WTC11 (cell line): ENCODE data around the gene PSEN1. TPM values are rescaled to one million over a fixed set of nuclear protein-coding genes. Genes with fewer than 3 reads are reported as not detected.
A peak's percentile ranks its signal among the peaks of the same experiment; 100 is the strongest.

Experiments
- ATAC-seq: fragments of 200-7000 bp; cut with Tn5 transposase; 2 replicates; pipeline ENCODE4 v1.10.0; 2021; ENCODE audit warnings: mild to moderate bottlenecking, moderate library complexity
- CTCF ChIA-PET: fragments of 300-600 bp; sonication (Branson Sonifier 250); formaldehyde crosslinking; loops from one replicate; lab custom pipeline; 2021; ENCODE audit warnings: antibody characterized with exemption; lab: Charles Lee
- POLR2A ChIA-PET: fragments of 350-600 bp; sonication (Branson Sonifier 250); formaldehyde crosslinking; loops from one replicate; lab custom pipeline; 2021; ENCODE audit warnings: antibody characterized with exemption; lab: Charles Lee
- DNase-seq: peaks from one replicate; pipeline ENCODE4 v3.0.0; 2021; ENCODE audit warnings: low spot score
- H3K27ac Mint-ChIP-seq: 2 replicates; pipeline ENCODE4 v1.8.0; 2021; ENCODE audit warnings: mixed read lengths
- H3K27me3 Mint-ChIP-seq: 2 replicates; pipeline ENCODE4 v1.8.0; 2021; ENCODE audit warnings: low read depth, mild to moderate bottlenecking, moderate library complexity, mixed read lengths
- H3K36me3 Mint-ChIP-seq: 2 replicates; pipeline ENCODE4 v1.8.0; 2021; ENCODE audit warnings: mixed read lengths
- H3K4me1 Mint-ChIP-seq: 2 replicates; pipeline ENCODE4 v1.8.0; 2022; ENCODE audit warnings: mixed read lengths
- H3K4me3 Mint-ChIP-seq: 2 replicates; pipeline ENCODE4 v1.8.0; 2021; ENCODE audit warnings: mild to moderate bottlenecking, moderate library complexity, mixed read lengths
- H3K9me3 Mint-ChIP-seq: 2 replicates; pipeline ENCODE4 v1.8.0; 2021; ENCODE audit warnings: mixed read lengths
- AFF4 ChIP-seq: sonication (generic); formaldehyde crosslinking; IDR thresholded peaks from 2 replicates; pipeline ENCODE4 v1.8.1; 2023; ENCODE audit warnings: mild to moderate bottlenecking, missing genetic modification reagents, borderline replicate concordance
- E2F4 ChIP-seq: sonication (generic); formaldehyde crosslinking; IDR thresholded peaks from 2 replicates; pipeline ENCODE4 v1.8.1; 2022; ENCODE audit warnings: low read depth, mild to moderate bottlenecking, moderate library complexity, missing genetic modification reagents, borderline replicate concordance
- FOXJ3 ChIP-seq: sonication (generic); formaldehyde crosslinking; IDR thresholded peaks from 2 replicates; pipeline ENCODE4 v1.9.0; 2021; ENCODE audit warnings: missing genetic modification reagents, mild to moderate bottlenecking, borderline replicate concordance
- FOXP1 ChIP-seq: sonication (generic); formaldehyde crosslinking; IDR thresholded peaks from 2 replicates; pipeline ENCODE4 v1.8.0; 2022; ENCODE audit warnings: missing genetic modification reagents, mild to moderate bottlenecking, moderate library complexity, borderline replicate concordance
- GABPB1 ChIP-seq: sonication (generic); formaldehyde crosslinking; IDR thresholded peaks from 2 replicates; pipeline ENCODE4 v1.8.1; 2023; ENCODE audit warnings: mild to moderate bottlenecking, missing genetic modification reagents
- GTF2I ChIP-seq: fragments of 250-450 bp; sonication (Bioruptor Pico); conservative IDR thresholded peaks from 2 replicates; pipeline ENCODE4 v1.4.0; 2021; ENCODE audit warnings: mild to moderate bottlenecking
- IRF2 ChIP-seq: sonication (generic); formaldehyde crosslinking; IDR thresholded peaks from 2 replicates; pipeline ENCODE4 v1.8.0; 2022; ENCODE audit warnings: low read depth, missing genetic modification reagents, borderline replicate concordance
- NFYB ChIP-seq: sonication (generic); formaldehyde crosslinking; conservative IDR thresholded peaks from 2 replicates; pipeline ENCODE4 v1.8.0; 2022; ENCODE audit warnings: low read depth, missing genetic modification reagents
- NR1H2 ChIP-seq: sonication (generic); formaldehyde crosslinking; IDR thresholded peaks from 2 replicates; pipeline ENCODE4 v1.9.0; 2021; ENCODE audit warnings: mild to moderate bottlenecking, moderate library complexity, missing genetic modification reagents
- NR2C2 ChIP-seq: sonication (generic); formaldehyde crosslinking; IDR thresholded peaks from 2 replicates; pipeline ENCODE4 v1.8.0; 2022; ENCODE audit warnings: mild to moderate bottlenecking, missing genetic modification reagents
- SP1 ChIP-seq: sonication (generic); formaldehyde crosslinking; conservative IDR thresholded peaks from 2 replicates; pipeline ENCODE4 v1.8.1; 2022; ENCODE audit warnings: missing genetic modification reagents
- TCF7 ChIP-seq: sonication (generic); formaldehyde crosslinking; IDR thresholded peaks from 2 replicates; pipeline ENCODE4 v1.8.0; 2022; ENCODE audit warnings: mild to moderate bottlenecking, low read depth, missing genetic modification reagents, moderate library complexity
- USF1 ChIP-seq: sonication (generic); formaldehyde crosslinking; IDR thresholded peaks from 2 replicates; pipeline ENCODE4 v1.8.0; 2022; ENCODE audit warnings: mild to moderate bottlenecking, missing genetic modification reagents
- ZBTB43 ChIP-seq: sonication (generic); formaldehyde crosslinking; IDR thresholded peaks from 2 replicates; pipeline ENCODE4 v1.8.1; 2023; ENCODE audit warnings: mild to moderate bottlenecking, missing genetic modification reagents
- ZNF121 ChIP-seq: sonication (generic); formaldehyde crosslinking; IDR thresholded peaks from 2 replicates; pipeline ENCODE4 v1.8.0; 2023; ENCODE audit warnings: missing genetic modification reagents
- ZNF232 ChIP-seq: sonication (generic); formaldehyde crosslinking; IDR thresholded peaks from 2 replicates; pipeline ENCODE4 v1.8.0; 2022; ENCODE audit warnings: mild to moderate bottlenecking, missing genetic modification reagents
- ZNF396 ChIP-seq: fragments of 250-450 bp; sonication (Bioruptor Pico); IDR thresholded peaks from 2 replicates; pipeline ENCODE4 v1.8.0; 2021; ENCODE audit warnings: mild to moderate bottlenecking, moderate library complexity, borderline replicate concordance
- total RNA-seq: library from RNA; stranded (reverse); gene quantifications from 3 replicates; pipeline ENCODE4 v1.2.3, GENCODE V29; 2021
- TF ChIP-seq, protein P1 (sequence below): fragments of 250-450 bp; sonication (Bioruptor Pico); IDR thresholded peaks from 2 replicates; pipeline ENCODE4 v2.1.2; 2022; ENCODE audit warnings: mild to moderate bottlenecking, moderate library complexity
- TF ChIP-seq, protein P2 (sequence below): sonication (generic); formaldehyde crosslinking; IDR thresholded peaks from 2 replicates; pipeline ENCODE4 v1.8.0; 2022; ENCODE audit warnings: mild to moderate bottlenecking, missing genetic modification reagents
- TF ChIP-seq, protein P3 (sequence below): sonication (generic); formaldehyde crosslinking; IDR thresholded peaks from 2 replicates; pipeline ENCODE4 v1.8.1; 2023; ENCODE audit warnings: mild to moderate bottlenecking, missing genetic modification reagents, moderate library complexity
- TF ChIP-seq, protein P4 (sequence below): sonication (generic); formaldehyde crosslinking; IDR thresholded peaks from 2 replicates; pipeline ENCODE4 v1.8.1; 2023; ENCODE audit warnings: mild to moderate bottlenecking, moderate library complexity, missing genetic modification reagents

The PSEN1 gene
- total RNA-seq, 1 experiment from 2014 or later: 26.6 TPM

GRCh38 chr14:73260574-73260973 lies 124.3 kb downstream of the PSEN1 start:
- no peaks in the 10 kb centered on the region for H3K36me3 Mint-ChIP-seq
- ATAC-seq (no peak), DNase-seq (no peak)
- H3K9me3 Mint-ChIP-seq: no peaks in the 10 kb centered on the region
- POLR2A ChIA-PET: no interaction called here
- H3K27ac Mint-ChIP-seq: no peak overlapping the region
- no peak for TF ChIP-seq NR1H2 (CRISPR knock-in tag)
- TF ChIP-seq ZBTB43: no peak
- TF ChIP-seq, protein P1, sequence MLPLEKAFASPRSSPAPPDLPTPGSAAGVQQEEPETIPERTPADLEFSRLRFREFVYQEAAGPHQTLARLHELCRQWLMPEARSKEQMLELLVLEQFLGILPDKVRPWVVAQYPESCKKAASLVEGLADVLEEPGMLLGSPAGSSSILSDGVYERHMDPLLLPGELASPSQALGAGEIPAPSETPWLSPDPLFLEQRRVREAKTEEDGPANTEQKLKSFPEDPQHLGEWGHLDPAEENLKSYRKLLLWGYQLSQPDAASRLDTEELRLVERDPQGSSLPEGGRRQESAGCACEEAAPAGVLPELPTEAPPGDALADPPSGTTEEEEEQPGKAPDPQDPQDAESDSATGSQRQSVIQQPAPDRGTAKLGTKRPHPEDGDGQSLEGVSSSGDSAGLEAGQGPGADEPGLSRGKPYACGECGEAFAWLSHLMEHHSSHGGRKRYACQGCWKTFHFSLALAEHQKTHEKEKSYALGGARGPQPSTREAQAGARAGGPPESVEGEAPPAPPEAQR: no peak
- TF ChIP-seq ZNF396 (CRISPR knock-in tag): no peak
- no peaks in the 10 kb centered on the region; the same call in 1 of the 2 replicates for H3K4me1 Mint-ChIP-seq
- H3K27me3 Mint-ChIP-seq: no peaks in the 10 kb centered on the region
- H3K4me3 Mint-ChIP-seq: no peak overlapping the region
- CTCF ChIA-PET: interaction anchor here (1.1 kb wide), 1 partner anchor 746 kb away, joined by 3 read pairs; no protein-coding TSS in a partner anchor

DNA sequence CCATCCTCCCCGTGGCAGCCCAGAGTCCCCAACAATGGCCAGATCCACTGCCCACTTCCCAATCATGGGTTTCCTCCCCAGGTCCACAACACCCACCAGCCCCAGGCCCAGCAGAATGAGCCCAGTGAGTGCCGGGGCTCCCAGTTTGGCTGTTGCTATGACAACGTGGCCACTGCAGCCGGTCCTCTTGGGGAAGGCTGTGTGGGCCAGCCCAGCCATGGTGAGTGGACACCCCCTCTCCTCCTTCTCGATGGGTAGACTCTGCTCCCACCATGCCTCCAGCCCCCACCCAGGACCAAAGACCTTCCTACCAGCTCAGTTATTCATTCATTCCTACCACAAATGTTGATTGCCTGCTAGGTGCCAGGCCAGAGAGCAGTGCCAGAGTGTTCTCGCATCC lies 124.8 kb downstream of the PSEN1 start:
- TF ChIP-seq E2F4 (CRISPR knock-in tag) (no peak), AFF4 (CRISPR knock-in tag) (no peak), TCF7 (CRISPR knock-in tag) (no peak), SP1 (CRISPR knock-in tag) (no peak), GABPB1 (CRISPR knock-in tag) (no peak), IRF2 (no peak), USF1 (CRISPR knock-in tag) (no peak), FOXP1 (CRISPR knock-in tag) (no peak), ZNF121 (no peak), NR2C2 (no peak), NFYB (no peak), ZNF232 (CRISPR knock-in tag) (no peak), GTF2I (CRISPR knock-in tag) (no peak), FOXJ3 (CRISPR knock-in tag) (no peak)
- TF ChIP-seq, protein P2, sequence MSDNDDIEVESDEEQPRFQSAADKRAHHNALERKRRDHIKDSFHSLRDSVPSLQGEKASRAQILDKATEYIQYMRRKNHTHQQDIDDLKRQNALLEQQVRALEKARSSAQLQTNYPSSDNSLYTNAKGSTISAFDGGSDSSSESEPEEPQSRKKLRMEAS (CRISPR knock-in tag): no peak
- TF ChIP-seq, protein P3, sequence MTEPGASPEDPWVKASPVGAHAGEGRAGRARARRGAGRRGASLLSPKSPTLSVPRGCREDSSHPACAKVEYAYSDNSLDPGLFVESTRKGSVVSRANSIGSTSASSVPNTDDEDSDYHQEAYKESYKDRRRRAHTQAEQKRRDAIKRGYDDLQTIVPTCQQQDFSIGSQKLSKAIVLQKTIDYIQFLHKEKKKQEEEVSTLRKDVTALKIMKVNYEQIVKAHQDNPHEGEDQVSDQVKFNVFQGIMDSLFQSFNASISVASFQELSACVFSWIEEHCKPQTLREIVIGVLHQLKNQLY: no peak
- TF ChIP-seq, protein P4, sequence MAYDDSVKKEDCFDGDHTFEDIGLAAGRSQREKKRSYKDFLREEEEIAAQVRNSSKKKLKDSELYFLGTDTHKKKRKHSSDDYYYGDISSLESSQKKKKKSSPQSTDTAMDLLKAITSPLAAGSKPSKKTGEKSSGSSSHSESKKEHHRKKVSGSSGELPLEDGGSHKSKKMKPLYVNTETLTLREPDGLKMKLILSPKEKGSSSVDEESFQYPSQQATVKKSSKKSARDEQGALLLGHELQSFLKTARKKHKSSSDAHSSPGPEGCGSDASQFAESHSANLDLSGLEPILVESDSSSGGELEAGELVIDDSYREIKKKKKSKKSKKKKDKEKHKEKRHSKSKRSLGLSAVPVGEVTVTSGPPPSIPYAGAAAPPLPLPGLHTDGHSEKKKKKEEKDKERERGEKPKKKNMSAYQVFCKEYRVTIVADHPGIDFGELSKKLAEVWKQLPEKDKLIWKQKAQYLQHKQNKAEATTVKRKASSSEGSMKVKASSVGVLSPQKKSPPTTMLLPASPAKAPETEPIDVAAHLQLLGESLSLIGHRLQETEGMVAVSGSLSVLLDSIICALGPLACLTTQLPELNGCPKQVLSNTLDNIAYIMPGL (CRISPR knock-in tag): no peak

More for the DNA sequence above, 124.8 kb downstream of the PSEN1 start:
- Mint-ChIP-seq H3K9me3 (no peaks in the 10 kb centered on the region), H3K27me3 (no peaks in the 10 kb centered on the region), H3K27ac (peak overlapping the region; percentile 77; the same call in 1 of the 2 replicates), H3K4me1 (no peaks in the 10 kb centered on the region; the same call in 1 of the 2 replicates), H3K36me3 (no peaks in the 10 kb centered on the region), H3K4me3 (no peak overlapping the region)
- ATAC-seq (no peak), DNase-seq (no peak)
- CTCF ChIA-PET: interaction anchor here (1.1 kb wide), 1 partner anchor 747 kb away, joined by 3 read pairs; no protein-coding TSS in a partner anchor
- POLR2A ChIA-PET: no interaction called here
